Astrocyte (in vitro differentiated cells and primary cell): ENCODE data around the gene DENND11. TPM values are rescaled to one million over a fixed set of nuclear protein-coding genes. Genes with fewer than 3 reads are reported as not detected.

Experiments used
- DNase-seq: peaks from one replicate; pipeline ENCODE4 v3.0.0-alpha.2; 2010; ENCODE audit warnings: low read depth
- FAIRE-seq: peaks from 2 replicates; lab custom pipeline; 2011; peaks lifted over from hg19 to GRCh38; lab: Jason Lieb, UNC
- H2AFZ ChIP-seq: 2 replicates; pipeline ENCODE4 v1.6.0; 2012; ENCODE audit warnings: low read depth, low read length, inconsistent platforms
- H3K27ac ChIP-seq: 2 replicates; pipeline ENCODE4 v1.5.1; 2011; ENCODE audit warnings: low read depth, low read length, inconsistent platforms
- H3K27me3 ChIP-seq: 2 replicates; pipeline ENCODE4 v1.6.0; 2011; ENCODE audit warnings: low read length, inconsistent platforms; ENCODE audit not compliant: insufficient read depth
- H3K36me3 ChIP-seq: 2 replicates; pipeline ENCODE4 v1.5.1; 2011; ENCODE audit warnings: low read length, inconsistent platforms; ENCODE audit not compliant: insufficient read depth
- H3K4me1 ChIP-seq: 2 replicates; pipeline ENCODE4 v1.5.1; 2011; ENCODE audit warnings: low read length, inconsistent platforms; ENCODE audit not compliant: insufficient read depth
- H3K4me2 ChIP-seq: 2 replicates; pipeline ENCODE4 v1.6.0; 2012; ENCODE audit warnings: low read length, inconsistent platforms
- H3K4me3 ChIP-seq: 2 replicates; pipeline ENCODE4 v1.5.1; 2011; ENCODE audit warnings: low read depth, mild to moderate bottlenecking, low read length, inconsistent platforms; ENCODE audit not compliant: insufficient read depth
- H3K79me2 ChIP-seq: 2 replicates; pipeline ENCODE4 v1.6.0; 2012; ENCODE audit warnings: mild to moderate bottlenecking, low read length, inconsistent platforms; ENCODE audit not compliant: insufficient read depth
- H3K9ac ChIP-seq: 2 replicates; pipeline ENCODE4 v1.6.0; 2012; ENCODE audit warnings: mild to moderate bottlenecking, low read length, inconsistent platforms
- H3K9me3 ChIP-seq: 2 replicates; pipeline ENCODE4 v1.5.1; 2012; ENCODE audit warnings: low read depth, mild to moderate bottlenecking, low read length, inconsistent platforms; ENCODE audit not compliant: insufficient read depth
- H4K20me1 ChIP-seq: 2 replicates; pipeline ENCODE4 v1.6.0; 2012; ENCODE audit warnings: low read length, inconsistent platforms; ENCODE audit not compliant: insufficient read depth
- H3K27ac Mint-ChIP-seq: one replicate; pipeline ENCODE4 v1.8.0; 2021; ENCODE audit warnings: mild to moderate bottlenecking, mixed read lengths; ENCODE audit not compliant: unreplicated experiment
- H3K27me3 Mint-ChIP-seq: one replicate; pipeline ENCODE4 v1.8.0; 2021; ENCODE audit warnings: low read depth, mixed read lengths; ENCODE audit not compliant: unreplicated experiment
- H3K36me3 Mint-ChIP-seq: one replicate; pipeline ENCODE4 v1.8.0; 2021; ENCODE audit warnings: low read depth, mixed read lengths; ENCODE audit not compliant: unreplicated experiment
- H3K4me1 Mint-ChIP-seq: one replicate; pipeline ENCODE4 v1.8.0; 2021; ENCODE audit warnings: low read depth, mixed read lengths; ENCODE audit not compliant: unreplicated experiment
- H3K4me3 Mint-ChIP-seq: one replicate; pipeline ENCODE4 v1.8.0; 2021; ENCODE audit warnings: mild to moderate bottlenecking, moderate library complexity, mixed read lengths; ENCODE audit not compliant: unreplicated experiment
- H3K9me3 Mint-ChIP-seq: one replicate; pipeline ENCODE4 v1.8.0; 2021; ENCODE audit warnings: mild to moderate bottlenecking, mixed read lengths; ENCODE audit not compliant: unreplicated experiment
- EZH2 ChIP-seq: IDR thresholded peaks from 2 replicates; pipeline ENCODE4 v1.6.1; 2012; ENCODE audit warnings: mild to moderate bottlenecking, low read length, inconsistent platforms; ENCODE audit not compliant: insufficient read depth
- total RNA-seq: library from RNA; stranded (reverse); gene quantifications from 2 replicates; pipeline ENCODE4 v1.2.1, GENCODE V29; 2021
- TF ChIP-seq, protein P1 (sequence below): IDR thresholded peaks from 2 replicates; pipeline ENCODE4 v1.5.1; 2011; ENCODE audit warnings: low read depth, mild to moderate bottlenecking, inconsistent platforms, low read length, moderate library complexity; ENCODE audit not compliant: insufficient read depth

Gene DENND11
- total RNA-seq, 1 donor from 2014 or later: 10.5 TPM

DNA sequence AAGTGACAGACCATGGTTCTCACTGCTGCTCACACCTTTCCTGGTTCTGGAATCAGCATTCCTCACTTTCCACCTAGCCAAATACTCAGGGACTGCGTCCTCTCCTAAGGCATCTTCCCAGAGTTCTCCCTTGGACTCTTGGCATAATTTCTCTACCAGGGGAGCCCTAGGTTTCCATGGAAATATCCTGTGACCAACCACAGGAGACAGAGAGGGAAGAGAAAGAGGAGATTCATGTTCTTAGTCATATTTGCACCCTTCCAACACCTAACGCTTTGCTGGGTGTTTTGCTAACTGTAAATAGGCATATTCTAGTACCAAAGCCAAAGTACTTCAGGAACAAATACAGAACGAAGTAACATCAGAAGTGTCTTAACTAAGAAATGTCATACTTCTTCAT lies 28.6 kb downstream of the DENND11 start:
- peaks cover 16% of the 10 kb centered on the region for H3K36me3 Mint-ChIP-seq
- Histone ChIP-seq H3K9me3 (no peaks in the 10 kb centered on the region), H3K27me3 (no peaks in the 10 kb centered on the region), H3K27ac (no peak overlapping the region), H3K4me3 (no peak overlapping the region), H4K20me1 (no peaks in the 10 kb centered on the region), H3K9ac (peak overlapping the region; percentile 72), H3K4me2 (no peak overlapping the region), H3K4me1 (peaks cover 22% of the 10 kb centered on the region), H3K79me2 (no peaks in the 10 kb centered on the region), H2AFZ (no peak overlapping the region), H3K36me3 (no peaks in the 10 kb centered on the region)
- no peak overlapping the region for H3K4me3 Mint-ChIP-seq
- TF ChIP-seq EZH2: no peak
- TF ChIP-seq, protein P1, sequence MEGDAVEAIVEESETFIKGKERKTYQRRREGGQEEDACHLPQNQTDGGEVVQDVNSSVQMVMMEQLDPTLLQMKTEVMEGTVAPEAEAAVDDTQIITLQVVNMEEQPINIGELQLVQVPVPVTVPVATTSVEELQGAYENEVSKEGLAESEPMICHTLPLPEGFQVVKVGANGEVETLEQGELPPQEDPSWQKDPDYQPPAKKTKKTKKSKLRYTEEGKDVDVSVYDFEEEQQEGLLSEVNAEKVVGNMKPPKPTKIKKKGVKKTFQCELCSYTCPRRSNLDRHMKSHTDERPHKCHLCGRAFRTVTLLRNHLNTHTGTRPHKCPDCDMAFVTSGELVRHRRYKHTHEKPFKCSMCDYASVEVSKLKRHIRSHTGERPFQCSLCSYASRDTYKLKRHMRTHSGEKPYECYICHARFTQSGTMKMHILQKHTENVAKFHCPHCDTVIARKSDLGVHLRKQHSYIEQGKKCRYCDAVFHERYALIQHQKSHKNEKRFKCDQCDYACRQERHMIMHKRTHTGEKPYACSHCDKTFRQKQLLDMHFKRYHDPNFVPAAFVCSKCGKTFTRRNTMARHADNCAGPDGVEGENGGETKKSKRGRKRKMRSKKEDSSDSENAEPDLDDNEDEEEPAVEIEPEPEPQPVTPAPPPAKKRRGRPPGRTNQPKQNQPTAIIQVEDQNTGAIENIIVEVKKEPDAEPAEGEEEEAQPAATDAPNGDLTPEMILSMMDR: no peak
- H3K27ac Mint-ChIP-seq: peak overlapping the region; percentile 97
- DNase-seq: no peak
- peaks cover 1% of the 10 kb centered on the region for H3K9me3 Mint-ChIP-seq
- H3K27me3 Mint-ChIP-seq: no peaks in the 10 kb centered on the region
- peaks cover 24% of the 10 kb centered on the region for H3K4me1 Mint-ChIP-seq
- FAIRE-seq: no peak

- H3K36me3 Mint-ChIP-seq: peaks cover 25% of the 10 kb centered on the region
- H3K9me3 Mint-ChIP-seq: peaks cover 4% of the 10 kb centered on the region
- Histone ChIP-seq H3K9ac (no peak overlapping the region), H3K27me3 (no peaks in the 10 kb centered on the region), H3K4me1 (peaks cover 22% of the 10 kb centered on the region), H2AFZ (no peak overlapping the region), H3K9me3 (no peaks in the 10 kb centered on the region), H4K20me1 (no peaks in the 10 kb centered on the region), H3K79me2 (no peaks in the 10 kb centered on the region), H3K4me3 (no peak overlapping the region), H3K36me3 (no peaks in the 10 kb centered on the region), H3K27ac (no peak overlapping the region), H3K4me2 (no peak overlapping the region)
- H3K27ac Mint-ChIP-seq: no peak overlapping the region
- no peak for TF ChIP-seq EZH2
- TF ChIP-seq, protein P1: no peak
- DNase-seq (no peak), FAIRE-seq (no peak)
- no peaks in the 10 kb centered on the region for H3K27me3 Mint-ChIP-seq
- H3K4me1 Mint-ChIP-seq: peaks cover 24% of the 10 kb centered on the region
- no peak overlapping the region for H3K4me3 Mint-ChIP-seq
These were observed 30.1 kb downstream of the DENND11 start for GRCh38 chr7:141671705-141672496.

- H3K36me3 Mint-ChIP-seq: peaks cover 40% of the 10 kb centered on the region
- no peaks in the 10 kb centered on the region for H3K36me3 ChIP-seq
- peaks cover 10% of the 10 kb centered on the region for H3K4me1 Mint-ChIP-seq
- peaks cover 3% of the 10 kb centered on the region for H3K9me3 Mint-ChIP-seq
- no peaks in the 10 kb centered on the region for H3K27me3 ChIP-seq
- peaks cover under 1% of the 10 kb centered on the region for H3K4me1 ChIP-seq
- H3K79me2 ChIP-seq: no peaks in the 10 kb centered on the region
- H3K4me3 Mint-ChIP-seq: no peak overlapping the region
- H3K4me2 ChIP-seq: no peak overlapping the region
- no peak overlapping the region for H3K27ac Mint-ChIP-seq
- FAIRE-seq: no peak
- H3K9ac ChIP-seq: no peak overlapping the region
- no peak for TF ChIP-seq EZH2
- TF ChIP-seq, protein P1: no peak
- no peaks in the 10 kb centered on the region for H4K20me1 ChIP-seq
- H3K9me3 ChIP-seq: no peaks in the 10 kb centered on the region
- H2AFZ ChIP-seq: no peak overlapping the region
- H3K27ac ChIP-seq: no peak overlapping the region
- DNase-seq: no peak
- no peaks in the 10 kb centered on the region for H3K27me3 Mint-ChIP-seq
- H3K4me3 ChIP-seq: no peak overlapping the region
These were observed 33.1 kb downstream of the DENND11 start for GRCh38 chr7:141668853-141669252.
